Sigmoid colon (tissue), 7 donors: Measurements from ENCODE around the gene COL4A6. TPM values are rescaled to one million over a fixed set of nuclear protein-coding genes. Genes with fewer than 3 reads are reported as not detected.

ENCODE experiments used
- DNase-seq: peaks from one replicate; pipeline ENCODE4 v3.0.0-alpha.2; 2019
- H3K27ac ChIP-seq, 4 donors: fragments of 200-600 bp; sonication (generic); one replicate each; pipeline ENCODE4 v1.5.1; 2016 to 2019; ENCODE audit warnings: mild to moderate bottlenecking in 1 of 4
- H3K27me3 ChIP-seq, 3 donors: fragments of 200-600 bp; sonication (generic); one replicate each; pipeline ENCODE4 v1.5.1; 2019; ENCODE audit warnings: mild to moderate bottlenecking in 1 of 3
- H3K36me3 ChIP-seq, 4 donors: fragments of 200-600 bp; sonication (generic); one replicate each; pipeline ENCODE4 v1.5.1; 2016 to 2019
- H3K4me1 ChIP-seq, 4 donors: fragments of 200-600 bp; sonication (generic); one replicate each; pipeline ENCODE4 v1.5.1; 2017 to 2019
- H3K4me3 ChIP-seq, 4 donors: fragments of 200-600 bp; sonication (generic); one replicate each; pipeline ENCODE4 v1.5.1; 2017 to 2019; ENCODE audit warnings: mild to moderate bottlenecking in 2 of 4, moderate library complexity in 1 of 4
- H3K9me3 ChIP-seq, 4 donors: fragments of 200-600 bp in 3 of 4; sonication (generic) in 3 of 4; one replicate each; pipeline versions ENCODE4 v1.5.1 to v1.6.1; 2013 to 2019
- EP300 ChIP-seq, 4 donors: sonication (generic); formaldehyde crosslinking; IDR thresholded peaks; one replicate each; pipeline ENCODE4 v1.6.1; 2017; ENCODE audit warnings: antibody characterized with exemption in 4 of 4
- POLR2A ChIP-seq, 2 donors: fragments of 450-650 bp; IDR thresholded peaks; one replicate each; pipeline ENCODE4 v1.6.1; 2016; ENCODE audit warnings: antibody characterized with exemption in 2 of 2, mild to moderate bottlenecking in 2 of 2, moderate library complexity in 2 of 2
- POLR2AphosphoS5 ChIP-seq, 4 donors: sonication (generic); formaldehyde crosslinking; IDR thresholded peaks; one replicate each; pipeline ENCODE4 v1.6.1; 2017; ENCODE audit warnings: antibody characterized with exemption in 4 of 4
- WGBS, 2 donors: extraction: QIAGEN DNeasy Blood & Tissue Kit; methylation state at CpG; one replicate each; pipeline ENCODE4 v1.1.7; 2013; 5-methylcytosine and 5-hydroxymethylcytosine counted together
- intact Hi-C: fragments of 100-400 bp; cut with DNase I; formaldehyde crosslinking; loops from one replicate; pipeline ENCODE4 v1.15.1; 2023
- polyA plus RNA-seq, 3 donors: library from polyadenylated mRNA; stranded (reverse); fragments of 200-250 nt; gene quantifications; one replicate each; pipeline ENCODE4 v1.2.3, GENCODE V29; 2013
- total RNA-seq, 4 donors: library from RNA; depleted of rRNA; stranded (reverse); fragments of >200 nt; gene quantifications; one replicate each; pipeline ENCODE4 v1.1.0, GENCODE V29; 2016
- TF ChIP-seq, protein P1 (sequence below), 4 experiments: fragments of 450-650 bp in 3 of 4; fragments of 200-600 bp in 1 of 4; IDR thresholded peaks; one replicate each; pipeline ENCODE4 v1.5.1; 2016 to 2019; ENCODE audit warnings: antibody characterized with exemption in 4 of 4, mild to moderate bottlenecking in 3 of 4, moderate library complexity in 2 of 4
- donor health status: healthy with polysubstance abuse.
- donor health status: Bipolar disorder and iron deficiency.
- donor health status: healthy.

Gene COL4A6
- total and polyA plus RNA-seq, 7 donors: 0.16 to 3.0 (median 0.36) TPM

DNA sequence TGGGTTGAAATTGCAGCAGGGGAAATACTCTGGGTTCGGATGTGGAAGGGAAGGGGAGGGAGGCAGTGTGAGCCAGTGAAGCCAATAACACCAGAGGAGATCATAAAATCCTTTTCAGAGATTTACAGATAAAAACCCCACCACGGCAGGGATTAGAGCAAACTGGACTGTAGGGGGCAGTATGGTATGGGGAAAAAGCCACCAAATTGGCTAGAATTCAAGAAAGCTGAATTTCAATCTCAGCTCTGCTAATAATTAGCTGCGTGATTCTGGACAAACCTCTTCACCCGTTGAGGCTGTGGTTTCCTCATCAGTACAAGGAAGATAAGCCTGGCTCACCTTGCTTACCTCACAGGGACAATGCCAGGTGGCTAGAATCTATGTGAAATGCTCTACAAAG lies 238.5 kb downstream of the COL4A6 start:
- intact Hi-C loops: no loop called here
- H3K27me3 ChIP-seq: peaks cover 0 to 3% (median 0%) of the 10 kb centered on the region in 3 donors
- peak overlapping the region in 1 of 4 donors; percentile 47 for H3K27ac ChIP-seq
- no peak for TF ChIP-seq POLR2A (IDR thresholded peaks at IDR 0.05)
- TF ChIP-seq EP300 (IDR thresholded peaks at IDR 0.05): no peak
- TF ChIP-seq, protein P1, sequence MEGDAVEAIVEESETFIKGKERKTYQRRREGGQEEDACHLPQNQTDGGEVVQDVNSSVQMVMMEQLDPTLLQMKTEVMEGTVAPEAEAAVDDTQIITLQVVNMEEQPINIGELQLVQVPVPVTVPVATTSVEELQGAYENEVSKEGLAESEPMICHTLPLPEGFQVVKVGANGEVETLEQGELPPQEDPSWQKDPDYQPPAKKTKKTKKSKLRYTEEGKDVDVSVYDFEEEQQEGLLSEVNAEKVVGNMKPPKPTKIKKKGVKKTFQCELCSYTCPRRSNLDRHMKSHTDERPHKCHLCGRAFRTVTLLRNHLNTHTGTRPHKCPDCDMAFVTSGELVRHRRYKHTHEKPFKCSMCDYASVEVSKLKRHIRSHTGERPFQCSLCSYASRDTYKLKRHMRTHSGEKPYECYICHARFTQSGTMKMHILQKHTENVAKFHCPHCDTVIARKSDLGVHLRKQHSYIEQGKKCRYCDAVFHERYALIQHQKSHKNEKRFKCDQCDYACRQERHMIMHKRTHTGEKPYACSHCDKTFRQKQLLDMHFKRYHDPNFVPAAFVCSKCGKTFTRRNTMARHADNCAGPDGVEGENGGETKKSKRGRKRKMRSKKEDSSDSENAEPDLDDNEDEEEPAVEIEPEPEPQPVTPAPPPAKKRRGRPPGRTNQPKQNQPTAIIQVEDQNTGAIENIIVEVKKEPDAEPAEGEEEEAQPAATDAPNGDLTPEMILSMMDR (IDR thresholded peaks at IDR 0.05): peak in 1 of 4 experiments; percentile 39
- TF ChIP-seq POLR2AphosphoS5 (IDR thresholded peaks at IDR 0.05): peak in 1 of 4 donors; percentile 16
- DNase-seq: no peak
- H3K9me3 ChIP-seq: no peaks in the 10 kb centered on the region
- H3K4me1 ChIP-seq: no peaks in the 10 kb centered on the region
- H3K36me3 ChIP-seq: no peaks in the 10 kb centered on the region
- no peak overlapping the region for H3K4me3 ChIP-seq
- WGBS, 2 donors: 3 to 6% methylated on average over 4 of the region's 4 CpGs

DNA sequence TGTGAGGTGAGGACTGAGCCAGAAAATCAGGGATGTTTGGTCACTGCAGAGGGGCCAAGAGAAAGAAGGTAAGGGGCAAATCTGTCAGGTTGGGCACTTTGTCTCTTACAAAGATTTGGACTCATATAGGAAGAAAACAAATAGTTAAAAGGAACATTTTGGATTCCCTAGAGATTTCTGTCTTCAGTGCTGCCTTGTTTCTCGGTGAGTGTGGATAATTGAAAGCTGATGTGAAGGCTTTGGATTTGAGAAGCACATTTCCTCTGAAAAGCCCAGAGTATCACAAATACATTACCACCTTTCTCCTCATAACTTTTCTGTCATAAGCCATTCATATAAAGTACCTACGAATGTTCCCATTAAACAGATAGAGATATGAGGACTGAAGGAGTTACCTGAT lies 239.2 kb downstream of the COL4A6 start:
- Histone ChIP-seq H3K4me3 (no peak overlapping the region), H3K27me3 (peaks cover 0 to 3% (median 0%) of the 10 kb centered on the region in 3 donors), H3K4me1 (no peaks in the 10 kb centered on the region), H3K36me3 (no peaks in the 10 kb centered on the region), H3K9me3 (no peaks in the 10 kb centered on the region), H3K27ac (peak overlapping the region in 1 of 4 donors; percentile 43)
- intact Hi-C loops: no loop called here
- no peak for DNase-seq
- TF ChIP-seq POLR2AphosphoS5 (IDR thresholded peaks at IDR 0.05) (no peak), POLR2A (IDR thresholded peaks at IDR 0.05) (no peak), EP300 (IDR thresholded peaks at IDR 0.05) (no peak)
- TF ChIP-seq, protein P1 (IDR thresholded peaks at IDR 0.05): no peak
- 86 to 87% methylated on average over 2 of the region's 2 CpGs for WGBS, 2 donors

DNA sequence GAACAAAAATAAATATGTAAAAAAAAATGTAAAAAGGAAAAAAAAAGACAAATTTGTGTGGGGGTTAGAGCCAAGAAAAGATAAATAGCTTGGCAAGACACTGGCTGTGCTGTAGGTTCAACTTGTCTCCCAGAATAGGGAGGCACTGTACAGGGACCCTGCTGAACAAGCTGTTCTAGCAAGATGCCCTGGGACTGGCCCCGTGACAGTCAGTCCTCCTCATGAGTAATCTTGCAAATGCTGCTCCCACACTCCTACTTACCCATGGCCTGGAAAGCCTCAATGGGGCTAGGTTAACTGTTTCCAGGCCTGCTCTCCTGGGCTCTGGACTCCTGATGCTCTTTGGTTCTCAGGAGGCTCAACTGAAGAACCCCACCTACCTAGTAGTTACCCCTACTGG lies 239.8 kb downstream of the COL4A6 start:
- DNase-seq: no peak
- WGBS, 2 donors: 76 to 95% methylated on average over 1 of the region's 1 CpG
- Histone ChIP-seq H3K9me3 (no peaks in the 10 kb centered on the region), H3K36me3 (no peaks in the 10 kb centered on the region), H3K4me3 (no peak overlapping the region), H3K27me3 (peaks cover 0 to 3% (median 0%) of the 10 kb centered on the region in 3 donors), H3K27ac (peak overlapping the region in 1 of 4 donors; percentile 43), H3K4me1 (no peaks in the 10 kb centered on the region)
- TF ChIP-seq POLR2A (IDR thresholded peaks at IDR 0.05): no peak
- TF ChIP-seq, protein P1 (IDR thresholded peaks at IDR 0.05): no peak
- intact Hi-C loops: no loop called here

DNA sequence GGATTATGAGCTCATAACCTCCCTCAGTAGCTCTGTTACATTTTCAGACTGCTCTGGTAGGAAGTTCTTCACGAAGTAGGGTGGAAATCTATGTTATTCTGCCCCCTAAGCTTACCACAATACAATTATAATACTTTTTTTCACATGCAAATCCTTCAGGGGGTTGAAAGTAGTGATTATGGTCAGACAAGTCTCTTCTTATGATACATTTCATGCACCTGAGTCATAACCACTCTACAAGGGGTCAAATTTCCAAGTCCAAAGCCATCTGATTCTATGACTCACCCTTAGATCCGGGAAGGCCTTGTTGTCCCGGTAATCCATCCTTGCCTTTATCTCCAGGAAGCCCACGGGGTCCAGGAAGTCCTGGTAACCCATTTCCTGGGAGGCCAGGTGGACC lies 251.4 kb downstream of the COL4A6 start:
- no peaks in the 10 kb centered on the region for H3K27me3 ChIP-seq
- no peaks in the 10 kb centered on the region for H3K4me1 ChIP-seq
- H3K27ac ChIP-seq: no peak overlapping the region
- intact Hi-C loops: no loop called here
- no peaks in the 10 kb centered on the region for H3K9me3 ChIP-seq
- H3K4me3 ChIP-seq: no peak overlapping the region
- DNase-seq: no peak
- no peak for TF ChIP-seq POLR2AphosphoS5 (IDR thresholded peaks at IDR 0.05)
- TF ChIP-seq EP300 (IDR thresholded peaks at IDR 0.05): no peak
- no peak for TF ChIP-seq POLR2A (IDR thresholded peaks at IDR 0.05)
- TF ChIP-seq, protein P1 (IDR thresholded peaks at IDR 0.05): no peak
- WGBS, 2 donors: 45 to 66% methylated on average over 4 of the region's 4 CpGs
- H3K36me3 ChIP-seq: no peaks in the 10 kb centered on the region

DNA sequence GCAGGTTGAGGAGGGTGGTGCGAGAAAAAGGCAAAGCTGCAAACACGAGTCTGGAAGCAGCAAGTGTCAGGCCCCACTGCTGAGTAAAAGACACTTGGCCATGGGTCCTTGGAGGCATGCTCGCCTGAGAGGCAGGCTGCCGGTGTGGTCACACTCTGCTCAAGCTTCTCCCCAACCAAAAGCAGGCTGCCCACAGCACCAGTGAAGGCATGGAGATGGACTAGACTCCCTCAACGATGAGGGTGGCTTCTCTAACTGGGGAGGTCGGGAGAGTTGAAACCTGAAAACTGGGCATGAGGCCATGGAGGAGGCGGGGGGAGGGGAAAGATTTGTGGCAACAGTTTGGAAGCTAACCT lies 260.1 kb downstream of the COL4A6 start:
- H3K4me3 ChIP-seq: no peak overlapping the region
- H3K36me3 ChIP-seq: no peaks in the 10 kb centered on the region
- WGBS, 2 donors: 85 to 89% methylated on average over 7 of the region's 7 CpGs
- DNase-seq: no peak
- no peak for TF ChIP-seq POLR2AphosphoS5 (IDR thresholded peaks at IDR 0.05)
- TF ChIP-seq POLR2A (IDR thresholded peaks at IDR 0.05): no peak
- TF ChIP-seq EP300 (IDR thresholded peaks at IDR 0.05): no peak
- TF ChIP-seq, protein P1 (IDR thresholded peaks at IDR 0.05): no peak
- no peaks in the 10 kb centered on the region for H3K27me3 ChIP-seq
- intact Hi-C loops: no loop called here
- H3K27ac ChIP-seq: peak overlapping the region in 1 of 4 donors; percentile 3
- H3K9me3 ChIP-seq: no peaks in the 10 kb centered on the region
- H3K4me1 ChIP-seq: no peaks in the 10 kb centered on the region
